Mucosa of rectum (tissue), 2 donors: ENCODE data around the gene LCN12.

Experiments
- H3K27ac ChIP-seq, 2 donors: one replicate each; pipeline ENCODE4 v1.7.0; 2013; ENCODE audit warnings: inconsistent platforms in 2 of 2, low read depth in 2 of 2, low read length in 2 of 2
- H3K27me3 ChIP-seq, 2 donors: one replicate each; pipeline ENCODE4 v1.7.0; 2013; ENCODE audit warnings: low read length in 2 of 2; ENCODE audit not compliant: control insufficient read depth in 2 of 2, insufficient read depth in 2 of 2
- H3K36me3 ChIP-seq, 2 donors: one replicate each; pipeline ENCODE4 v1.7.0; 2013; ENCODE audit warnings: low read length in 2 of 2; ENCODE audit not compliant: control insufficient read depth in 2 of 2, insufficient read depth in 2 of 2
- H3K4me1 ChIP-seq, 2 donors: one replicate each; pipeline ENCODE4 v1.7.0; 2013; ENCODE audit warnings: low read length in 2 of 2, mild to moderate bottlenecking in 1 of 2; ENCODE audit not compliant: control insufficient read depth in 2 of 2, insufficient read depth in 2 of 2
- H3K4me3 ChIP-seq, 2 donors: one replicate each; pipeline ENCODE4 v1.7.0; 2013; ENCODE audit warnings: low read length in 2 of 2
- H3K9ac ChIP-seq, 2 donors: one replicate each; pipeline ENCODE4 v1.7.0; 2013; ENCODE audit warnings: low read length in 2 of 2, low read depth in 1 of 2, mild to moderate bottlenecking in 1 of 2
- H3K9me3 ChIP-seq, 2 donors: one replicate each; pipeline ENCODE4 v1.7.0; 2013; ENCODE audit warnings: low read length in 2 of 2; ENCODE audit not compliant: control insufficient read depth in 2 of 2
- donor health status: healthy.
- donor health status: Normal muscosa, but diverticular disease.

LCN12 gene

GRCh38 chr9:136944519-136945332 lies 7.3 kb upstream of the LCN12 start, which contains the start of the genes C8G and FBXW5:
Gene C8G (plus strand): TSS chr9:136945243. CDS start chr9:136945321, 78 bp downstream.
Gene FBXW5 (minus strand): TSS chr9:136944738. CDS start chr9:136944083, 655 bp downstream.
- Histone ChIP-seq H3K27me3 (no peaks in the 10 kb centered on the region), H3K9ac (peak within 1 kb of the TSS; percentile 75 to 82), H3K4me1 (peaks cover 20 to 27% of the 10 kb centered on the region in 2 donors), H3K4me3 (peak within 1 kb of the TSS; percentile 82 to 85), H3K9me3 (no peaks in the 10 kb centered on the region), H3K36me3 (peaks cover 31 to 32% of the 10 kb centered on the region in 2 donors), H3K27ac (peak within 1 kb of the TSS; percentile 85 to 89)

DNA sequence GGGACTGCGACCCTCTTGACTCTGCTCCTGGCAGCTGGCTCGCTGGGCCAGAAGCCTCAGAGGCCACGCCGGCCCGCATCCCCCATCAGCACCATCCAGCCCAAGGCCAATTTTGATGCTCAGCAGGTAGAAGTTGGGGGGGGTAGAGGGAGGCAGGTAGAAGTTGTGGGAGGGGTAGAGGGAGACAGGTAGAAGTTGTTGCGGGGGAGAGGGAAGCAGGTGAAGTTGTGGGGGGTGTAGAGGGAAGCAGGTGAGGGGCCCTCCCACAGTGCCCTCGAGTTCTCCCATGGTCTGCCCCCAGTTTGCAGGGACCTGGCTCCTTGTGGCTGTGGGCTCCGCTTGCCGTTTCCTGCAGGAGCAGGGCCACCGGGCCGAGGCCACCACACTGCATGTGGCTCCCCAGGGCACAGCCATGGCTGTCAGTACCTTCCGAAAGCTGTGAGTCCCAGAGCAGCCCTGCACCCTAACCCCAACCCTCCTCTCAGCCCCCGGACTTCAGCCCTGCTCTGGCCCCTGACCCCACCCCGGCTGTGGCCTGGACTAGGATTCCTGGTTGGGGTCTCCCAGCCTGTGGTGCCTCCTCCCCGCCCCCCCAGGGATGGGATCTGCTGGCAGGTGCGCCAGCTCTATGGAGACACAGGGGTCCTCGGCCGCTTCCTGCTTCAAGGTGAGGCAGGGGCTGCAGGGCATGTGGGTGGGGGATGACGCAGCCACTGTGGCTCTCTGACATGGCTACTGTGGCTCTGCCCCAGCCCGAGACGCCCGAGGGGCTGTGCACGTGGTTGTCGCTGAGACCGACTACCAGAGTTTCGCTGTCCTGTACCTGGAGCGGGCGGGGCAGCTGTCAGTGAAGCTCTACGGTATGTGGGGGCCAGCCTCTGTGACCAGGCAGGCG lies 6.5 kb upstream of the LCN12 start:
- Histone ChIP-seq H3K27ac (no peak overlapping the region), H3K36me3 (peaks cover 22 to 24% of the 10 kb centered on the region in 2 donors), H3K4me1 (peaks cover 23 to 32% of the 10 kb centered on the region in 2 donors), H3K9ac (no peak overlapping the region), H3K4me3 (peak overlapping the region in 1 of 2 donors; percentile 17), H3K9me3 (no peaks in the 10 kb centered on the region), H3K27me3 (no peaks in the 10 kb centered on the region)

DNA sequence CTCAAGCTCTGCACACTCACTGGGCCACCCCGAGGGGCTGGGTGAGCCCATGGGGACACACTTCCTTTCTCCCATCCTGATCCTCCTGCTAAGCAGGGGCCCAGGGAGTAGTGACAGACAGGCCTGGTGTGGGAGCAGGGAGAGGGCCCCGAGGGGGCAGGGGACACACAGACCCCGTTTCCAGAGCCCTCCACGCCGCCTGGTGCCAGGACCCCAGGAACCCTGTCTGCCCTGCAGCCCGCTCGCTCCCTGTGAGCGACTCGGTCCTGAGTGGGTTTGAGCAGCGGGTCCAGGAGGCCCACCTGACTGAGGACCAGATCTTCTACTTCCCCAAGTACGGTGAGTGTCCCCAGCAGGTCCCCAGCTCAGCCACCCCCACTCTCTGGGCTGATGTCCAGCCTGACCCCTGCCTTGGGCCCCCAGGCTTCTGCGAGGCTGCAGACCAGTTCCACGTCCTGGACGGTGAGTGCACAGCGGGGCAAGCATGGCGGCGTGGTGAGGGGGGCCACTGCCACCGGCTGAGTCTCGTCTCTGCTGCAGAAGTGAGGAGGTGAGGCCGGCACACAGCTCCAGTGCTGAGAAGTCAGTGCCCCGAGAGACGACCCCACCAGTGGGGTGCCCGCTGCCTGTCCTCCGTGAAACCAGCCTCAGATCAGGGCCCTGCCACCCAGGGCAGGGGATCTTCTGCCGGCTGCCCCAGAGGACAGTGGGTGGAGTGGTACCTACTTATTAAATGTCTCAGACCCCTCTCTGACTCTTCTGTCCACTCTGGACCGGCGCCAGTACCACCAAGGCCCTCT lies 5.6 kb upstream of the LCN12 start:
- no peak overlapping the region for H3K27ac ChIP-seq
- H3K4me1 ChIP-seq: peaks cover 26 to 35% of the 10 kb centered on the region in 2 donors
- no peaks in the 10 kb centered on the region for H3K9me3 ChIP-seq
- no peak overlapping the region for H3K4me3 ChIP-seq
- H3K27me3 ChIP-seq: no peaks in the 10 kb centered on the region
- no peak overlapping the region for H3K9ac ChIP-seq
- H3K36me3 ChIP-seq: peaks cover 14 to 15% of the 10 kb centered on the region in 2 donors

- H3K9ac ChIP-seq: no peak overlapping the region
- no peaks in the 10 kb centered on the region for H3K27me3 ChIP-seq
- no peak overlapping the region for H3K4me3 ChIP-seq
- H3K4me1 ChIP-seq: peaks cover 26 to 35% of the 10 kb centered on the region in 2 donors
- peak overlapping the region; percentile 77 to 95 for H3K27ac ChIP-seq
- H3K9me3 ChIP-seq: no peaks in the 10 kb centered on the region
- peaks cover 6 to 7% of the 10 kb centered on the region in 2 donors for H3K36me3 ChIP-seq
Observed at GRCh38 chr9:136947028-136947891, 4.8 kb upstream of the LCN12 start.

DNA sequence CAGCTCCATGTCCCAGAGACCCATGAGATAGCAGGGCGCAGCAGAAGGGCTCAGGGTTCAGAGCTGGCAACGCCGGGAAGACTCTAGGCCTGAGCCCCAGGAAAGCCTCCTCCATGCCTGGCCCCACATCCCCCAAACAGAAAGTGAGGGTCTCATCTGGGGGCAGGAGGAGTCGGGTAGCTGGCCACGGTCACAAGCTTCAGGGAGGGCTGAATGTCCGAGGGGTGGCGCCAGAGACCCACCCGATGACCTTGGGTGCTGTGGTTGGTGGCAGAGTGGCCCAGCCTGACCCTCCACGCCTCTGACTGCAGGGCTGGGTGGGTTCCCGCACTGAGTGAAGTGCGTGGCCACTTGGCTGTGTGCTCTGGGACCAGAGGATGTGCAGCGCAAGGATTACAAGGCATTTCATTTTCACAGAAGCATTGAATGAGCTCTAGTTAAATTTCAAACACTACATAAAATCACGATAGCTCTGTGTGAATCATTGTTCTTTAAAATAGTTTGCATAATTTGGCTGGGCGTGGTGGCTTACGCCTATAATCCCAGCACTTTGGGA lies 4.0 kb upstream of the LCN12 start:
- Histone ChIP-seq H3K27ac (peak overlapping the region; percentile 77 to 95), H3K9ac (peak overlapping the region in 1 of 2 donors; percentile 34)

DNA sequence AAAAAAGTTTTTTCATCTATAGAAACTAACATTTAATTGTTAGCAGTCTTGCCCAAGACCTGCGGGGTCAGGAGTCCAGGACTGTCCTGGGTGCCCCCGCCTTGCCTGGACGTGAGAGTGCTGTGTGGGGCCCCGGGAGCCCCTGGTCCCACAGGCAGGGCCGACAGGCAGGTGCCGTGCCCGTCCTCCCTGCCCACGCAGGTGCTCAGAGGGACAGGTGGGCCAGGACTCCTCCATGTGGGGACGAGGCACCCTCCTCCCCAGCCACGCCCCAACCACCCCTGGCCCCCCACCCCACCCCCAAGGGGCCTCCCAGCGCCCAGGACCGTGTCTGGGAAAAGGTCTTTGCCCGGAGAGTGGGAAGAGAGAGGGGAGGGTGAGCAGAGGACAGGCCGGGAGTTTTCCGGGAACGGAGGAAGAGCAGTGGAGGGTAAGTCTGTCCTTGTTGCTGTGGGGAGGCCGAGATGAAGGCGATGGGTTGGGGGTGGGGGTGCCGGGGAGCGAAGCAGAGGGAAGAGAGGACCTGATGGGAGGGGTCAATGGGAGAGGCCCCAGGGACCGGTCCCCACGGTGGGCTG lies 2.7 kb upstream of the LCN12 start:
- peak overlapping the region; percentile 63 to 96 for H3K9ac ChIP-seq
- H3K4me3 ChIP-seq: peak overlapping the region; percentile 79 to 95
- no peaks in the 10 kb centered on the region for H3K27me3 ChIP-seq
- no peaks in the 10 kb centered on the region for H3K36me3 ChIP-seq
- no peaks in the 10 kb centered on the region for H3K9me3 ChIP-seq
- H3K4me1 ChIP-seq: peaks cover 18 to 27% of the 10 kb centered on the region in 2 donors
- peak overlapping the region; percentile 95 for H3K27ac ChIP-seq

More for the DNA sequence above, 4.0 kb upstream of the LCN12 start:
- Histone ChIP-seq H3K27me3 (no peaks in the 10 kb centered on the region), H3K9me3 (no peaks in the 10 kb centered on the region), H3K36me3 (no peaks in the 10 kb centered on the region), H3K4me3 (no peak overlapping the region), H3K4me1 (peaks cover 23 to 31% of the 10 kb centered on the region in 2 donors)

DNA sequence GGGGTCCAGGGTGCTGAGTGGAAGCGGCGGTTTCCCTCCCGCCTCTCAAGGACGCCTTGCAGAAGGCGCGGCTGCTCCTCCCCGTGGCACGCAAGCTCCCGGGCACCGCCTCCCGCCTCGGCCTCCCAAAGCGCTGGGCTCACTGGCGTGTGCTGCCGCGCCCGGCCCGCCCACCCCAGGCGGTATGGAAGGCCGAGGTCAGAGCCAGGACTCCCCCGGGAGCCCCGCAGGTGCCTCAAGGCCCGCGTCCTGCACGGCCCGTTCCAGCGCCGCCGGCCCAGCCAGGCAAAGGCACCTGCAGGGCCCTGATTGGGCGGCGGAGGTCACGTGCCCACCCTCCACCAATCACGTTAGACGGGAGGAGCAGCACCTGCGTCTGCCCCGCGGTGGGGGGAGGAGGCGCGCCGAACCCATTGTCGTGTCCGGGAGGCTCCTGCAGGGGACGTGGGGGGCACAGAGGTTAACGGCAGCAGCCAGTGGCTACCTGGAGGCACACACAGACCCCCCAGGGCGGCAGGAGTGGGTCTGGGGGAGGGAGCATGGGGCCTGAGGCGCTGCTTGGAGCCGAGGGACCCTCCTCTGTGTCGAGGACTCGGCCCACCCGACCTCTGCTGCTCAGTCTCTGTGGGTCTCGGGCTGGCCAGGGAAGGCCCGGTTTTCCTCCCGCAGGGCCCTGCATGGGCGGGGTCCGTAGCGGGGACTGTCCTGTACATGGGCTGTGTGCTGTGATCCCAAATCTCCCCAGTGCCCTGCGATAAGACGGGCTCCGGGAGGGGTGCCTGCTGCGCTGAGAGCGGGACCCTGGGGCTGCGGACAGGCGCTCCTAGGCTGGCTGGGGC lies 2.0 kb upstream of the LCN12 start:
- peak overlapping the region; percentile 95 for H3K27ac ChIP-seq
- peaks cover 15 to 23% of the 10 kb centered on the region in 2 donors for H3K4me1 ChIP-seq
- no peaks in the 10 kb centered on the region for H3K9me3 ChIP-seq
- peak overlapping the region; percentile 92 to 96 for H3K9ac ChIP-seq
- H3K36me3 ChIP-seq: no peaks in the 10 kb centered on the region
- H3K27me3 ChIP-seq: no peaks in the 10 kb centered on the region
- peak overlapping the region; percentile 79 to 95 for H3K4me3 ChIP-seq

DNA sequence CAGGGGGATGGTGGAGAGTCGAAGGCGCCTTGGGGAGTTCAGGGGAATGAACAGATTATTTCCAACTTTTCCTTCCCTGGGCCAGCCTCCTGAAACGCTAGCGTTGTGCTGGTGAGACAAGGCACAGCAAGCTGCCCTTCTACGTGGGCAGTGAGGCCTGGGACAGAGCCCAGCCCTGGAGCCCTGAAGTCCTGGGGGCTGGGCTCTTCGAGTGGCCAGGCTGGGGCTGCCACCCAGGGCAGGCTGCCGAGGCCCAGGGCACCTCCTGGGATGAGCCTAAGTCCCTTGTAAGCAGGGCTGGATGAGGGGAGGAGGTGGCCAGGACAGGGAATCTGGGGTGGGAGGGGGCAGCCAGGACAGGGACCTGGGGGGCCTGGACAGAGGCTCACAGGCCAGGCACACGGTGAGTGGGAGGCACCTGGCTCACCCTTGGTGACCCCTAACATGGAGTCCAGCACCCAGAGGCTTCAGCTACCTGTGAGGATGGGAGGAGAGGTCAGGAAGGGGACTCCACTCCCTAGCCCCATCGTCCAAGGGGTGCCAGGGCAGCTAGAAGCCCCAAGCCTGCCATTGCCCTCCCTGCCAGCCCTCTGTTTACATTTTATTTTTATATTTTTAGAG lies 1.3 kb upstream of the LCN12 start:
- peak overlapping the region; percentile 79 to 95 for H3K4me3 ChIP-seq
- H3K9me3 ChIP-seq: no peaks in the 10 kb centered on the region
- peak overlapping the region; percentile 92 to 96 for H3K9ac ChIP-seq
- no peaks in the 10 kb centered on the region for H3K36me3 ChIP-seq
- peaks cover 15 to 21% of the 10 kb centered on the region in 2 donors for H3K4me1 ChIP-seq
- peak overlapping the region; percentile 95 for H3K27ac ChIP-seq
- H3K27me3 ChIP-seq: no peaks in the 10 kb centered on the region
